ENCODE results near the gene NPPA. TPM values are rescaled to one million over a fixed set of nuclear protein-coding genes. Genes with fewer than 3 reads are reported as not detected.

Gene NPPA
- total and polyA plus RNA-seq, 9 of the 15 experiments (the other 6 are each of a cell fraction or from before 2014, with no cell fraction given), result not detected

DNA sequence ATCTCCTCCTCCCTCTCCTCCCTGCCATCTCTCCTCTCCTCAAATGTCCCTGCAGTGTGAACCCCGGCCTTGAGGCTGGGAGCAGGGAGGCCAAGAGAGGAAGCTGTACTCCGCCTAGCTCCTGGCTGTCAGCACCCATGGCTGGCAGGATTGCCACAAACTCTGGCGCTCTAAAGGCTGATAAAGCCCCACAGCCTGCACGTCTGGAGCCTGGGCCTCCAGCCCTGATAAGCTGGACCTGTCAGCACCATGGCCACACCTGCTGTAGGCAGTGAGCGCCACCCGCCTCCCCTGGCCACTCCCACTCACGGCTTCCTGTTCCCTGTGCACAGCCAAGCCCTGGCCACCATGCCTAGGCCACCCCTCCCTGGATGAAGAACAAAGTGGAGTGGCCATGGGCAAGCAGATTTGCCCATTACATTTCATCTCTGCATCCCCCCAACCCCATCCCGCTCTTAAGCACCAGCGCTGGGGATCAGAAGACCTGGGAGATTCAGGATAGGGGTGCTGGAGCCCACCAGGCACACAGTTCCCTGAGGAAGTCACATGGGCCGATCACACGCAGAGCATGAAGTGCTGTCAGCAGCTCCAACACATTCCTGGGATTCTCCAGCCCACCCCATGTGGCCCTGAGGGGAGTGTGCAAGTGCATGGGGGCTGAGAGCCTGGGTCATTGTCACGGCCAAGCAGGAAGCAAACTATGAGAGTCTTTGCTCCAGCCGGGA lies 35.4 kb upstream of the NPPA start (continued):
- TF ChIP-seq, protein P1, sequence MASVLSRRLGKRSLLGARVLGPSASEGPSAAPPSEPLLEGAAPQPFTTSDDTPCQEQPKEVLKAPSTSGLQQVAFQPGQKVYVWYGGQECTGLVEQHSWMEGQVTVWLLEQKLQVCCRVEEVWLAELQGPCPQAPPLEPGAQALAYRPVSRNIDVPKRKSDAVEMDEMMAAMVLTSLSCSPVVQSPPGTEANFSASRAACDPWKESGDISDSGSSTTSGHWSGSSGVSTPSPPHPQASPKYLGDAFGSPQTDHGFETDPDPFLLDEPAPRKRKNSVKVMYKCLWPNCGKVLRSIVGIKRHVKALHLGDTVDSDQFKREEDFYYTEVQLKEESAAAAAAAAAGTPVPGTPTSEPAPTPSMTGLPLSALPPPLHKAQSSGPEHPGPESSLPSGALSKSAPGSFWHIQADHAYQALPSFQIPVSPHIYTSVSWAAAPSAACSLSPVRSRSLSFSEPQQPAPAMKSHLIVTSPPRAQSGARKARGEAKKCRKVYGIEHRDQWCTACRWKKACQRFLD (CRISPR knock-in tag; IDR thresholded peaks at IDR 0.05), result peak; percentile 99
- TF ChIP-seq, protein P2, sequence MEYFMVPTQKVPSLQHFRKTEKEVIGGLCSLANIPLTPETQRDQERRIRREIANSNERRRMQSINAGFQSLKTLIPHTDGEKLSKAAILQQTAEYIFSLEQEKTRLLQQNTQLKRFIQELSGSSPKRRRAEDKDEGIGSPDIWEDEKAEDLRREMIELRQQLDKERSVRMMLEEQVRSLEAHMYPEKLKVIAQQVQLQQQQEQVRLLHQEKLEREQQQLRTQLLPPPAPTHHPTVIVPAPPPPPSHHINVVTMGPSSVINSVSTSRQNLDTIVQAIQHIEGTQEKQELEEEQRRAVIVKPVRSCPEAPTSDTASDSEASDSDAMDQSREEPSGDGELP (CRISPR knock-in tag; IDR thresholded peaks at IDR 0.05; ENCODE audit: borderline replicate concordance), result peak; percentile 96
- TF ChIP-seq, protein P3, sequence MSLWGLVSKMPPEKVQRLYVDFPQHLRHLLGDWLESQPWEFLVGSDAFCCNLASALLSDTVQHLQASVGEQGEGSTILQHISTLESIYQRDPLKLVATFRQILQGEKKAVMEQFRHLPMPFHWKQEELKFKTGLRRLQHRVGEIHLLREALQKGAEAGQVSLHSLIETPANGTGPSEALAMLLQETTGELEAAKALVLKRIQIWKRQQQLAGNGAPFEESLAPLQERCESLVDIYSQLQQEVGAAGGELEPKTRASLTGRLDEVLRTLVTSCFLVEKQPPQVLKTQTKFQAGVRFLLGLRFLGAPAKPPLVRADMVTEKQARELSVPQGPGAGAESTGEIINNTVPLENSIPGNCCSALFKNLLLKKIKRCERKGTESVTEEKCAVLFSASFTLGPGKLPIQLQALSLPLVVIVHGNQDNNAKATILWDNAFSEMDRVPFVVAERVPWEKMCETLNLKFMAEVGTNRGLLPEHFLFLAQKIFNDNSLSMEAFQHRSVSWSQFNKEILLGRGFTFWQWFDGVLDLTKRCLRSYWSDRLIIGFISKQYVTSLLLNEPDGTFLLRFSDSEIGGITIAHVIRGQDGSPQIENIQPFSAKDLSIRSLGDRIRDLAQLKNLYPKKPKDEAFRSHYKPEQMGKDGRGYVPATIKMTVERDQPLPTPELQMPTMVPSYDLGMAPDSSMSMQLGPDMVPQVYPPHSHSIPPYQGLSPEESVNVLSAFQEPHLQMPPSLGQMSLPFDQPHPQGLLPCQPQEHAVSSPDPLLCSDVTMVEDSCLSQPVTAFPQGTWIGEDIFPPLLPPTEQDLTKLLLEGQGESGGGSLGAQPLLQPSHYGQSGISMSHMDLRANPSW (CRISPR knock-in tag; IDR thresholded peaks at IDR 0.05), result no peak
- TF ChIP-seq, protein P4, sequence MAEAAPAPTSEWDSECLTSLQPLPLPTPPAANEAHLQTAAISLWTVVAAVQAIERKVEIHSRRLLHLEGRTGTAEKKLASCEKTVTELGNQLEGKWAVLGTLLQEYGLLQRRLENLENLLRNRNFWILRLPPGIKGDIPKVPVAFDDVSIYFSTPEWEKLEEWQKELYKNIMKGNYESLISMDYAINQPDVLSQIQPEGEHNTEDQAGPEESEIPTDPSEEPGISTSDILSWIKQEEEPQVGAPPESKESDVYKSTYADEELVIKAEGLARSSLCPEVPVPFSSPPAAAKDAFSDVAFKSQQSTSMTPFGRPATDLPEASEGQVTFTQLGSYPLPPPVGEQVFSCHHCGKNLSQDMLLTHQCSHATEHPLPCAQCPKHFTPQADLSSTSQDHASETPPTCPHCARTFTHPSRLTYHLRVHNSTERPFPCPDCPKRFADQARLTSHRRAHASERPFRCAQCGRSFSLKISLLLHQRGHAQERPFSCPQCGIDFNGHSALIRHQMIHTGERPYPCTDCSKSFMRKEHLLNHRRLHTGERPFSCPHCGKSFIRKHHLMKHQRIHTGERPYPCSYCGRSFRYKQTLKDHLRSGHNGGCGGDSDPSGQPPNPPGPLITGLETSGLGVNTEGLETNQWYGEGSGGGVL (CRISPR knock-in tag; IDR thresholded peaks at IDR 0.05), result no peak
- 0 out of 2 replicates have a peak, but pooled peaks have one; percentile 16 for TF ChIP-seq EGR1 (conservative IDR thresholded peaks at IDR 0.05)
- TF ChIP-seq SMAD3 (CRISPR knock-in tag; conservative IDR thresholded peaks at IDR 0.05), result peak; percentile 92
- TF ChIP-seq, protein P5, sequence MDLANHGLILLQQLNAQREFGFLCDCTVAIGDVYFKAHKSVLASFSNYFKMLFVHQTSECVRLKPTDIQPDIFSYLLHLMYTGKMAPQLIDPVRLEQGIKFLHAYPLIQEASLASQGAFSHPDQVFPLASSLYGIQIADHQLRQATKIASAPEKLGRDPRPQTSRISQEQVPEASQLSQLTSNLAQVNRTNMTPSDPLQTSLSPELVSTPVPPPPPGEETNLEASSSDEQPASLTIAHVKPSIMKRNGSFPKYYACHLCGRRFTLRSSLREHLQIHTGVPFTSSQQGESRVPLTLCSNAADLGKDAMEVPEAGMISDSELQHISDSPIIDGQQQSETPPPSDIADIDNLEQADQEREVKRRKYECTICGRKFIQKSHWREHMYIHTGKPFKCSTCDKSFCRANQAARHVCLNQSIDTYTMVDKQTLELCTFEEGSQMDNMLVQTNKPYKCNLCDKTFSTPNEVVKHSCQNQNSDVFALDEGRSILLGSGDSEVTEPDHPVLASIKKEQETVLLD (IDR thresholded peaks at IDR 0.05), result peak; percentile 64; the same call in 1 of the 2 replicates
- TF ChIP-seq MAFG (tag; conservative IDR thresholded peaks at IDR 0.05), result no peak
- TF ChIP-seq ZNF184 (CRISPR knock-in tag; IDR thresholded peaks at IDR 0.05), result no peak
- no peak for TF ChIP-seq ZNF507 (tag; conservative IDR thresholded peaks at IDR 0.05)
- TF ChIP-seq ZNF75A (CRISPR knock-in tag; IDR thresholded peaks at IDR 0.05), result no peak
- no peak for TF ChIP-seq FOXJ3 (CRISPR knock-in tag; IDR thresholded peaks at IDR 0.05)
- TF ChIP-seq CCAR2 (IDR thresholded peaks at IDR 0.05; ENCODE audit: low read depth, low read length), result no peak
- TF ChIP-seq RHOXF2B (CRISPR knock-in tag; conservative IDR thresholded peaks at IDR 0.05), result 0 out of 2 replicates have a peak, but pooled peaks have one; percentile 54
- TF ChIP-seq, protein P6, sequence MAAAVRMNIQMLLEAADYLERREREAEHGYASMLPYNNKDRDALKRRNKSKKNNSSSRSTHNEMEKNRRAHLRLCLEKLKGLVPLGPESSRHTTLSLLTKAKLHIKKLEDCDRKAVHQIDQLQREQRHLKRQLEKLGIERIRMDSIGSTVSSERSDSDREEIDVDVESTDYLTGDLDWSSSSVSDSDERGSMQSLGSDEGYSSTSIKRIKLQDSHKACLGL (CRISPR knock-in tag; IDR thresholded peaks at IDR 0.05; ENCODE audit: borderline replicate concordance, poor library complexity, severe bottlenecking), result no peak
- no peak; the same call in 1 of the 2 replicates for TF ChIP-seq ZC3H4 (CRISPR knock-in tag; IDR thresholded peaks at IDR 0.05; ENCODE audit: borderline replicate concordance)
- TF ChIP-seq RFX7 (CRISPR knock-in tag; IDR thresholded peaks at IDR 0.05), result no peak
- peak; percentile 46 for TF ChIP-seq NFE2 (IDR thresholded peaks at IDR 0.05; ENCODE audit: low read depth)
- TF ChIP-seq ZNF717 (CRISPR knock-in tag; IDR thresholded peaks at IDR 0.05), result no peak

Measured in K562 (cell line).